Measurements from ENCODE around the gene KRTAP10-12. TPM values are rescaled to one million over a fixed set of nuclear protein-coding genes. Genes with fewer than 3 reads are reported as not detected.

KRTAP10-12 gene
- total and polyA plus RNA-seq, 3 donors from 2014 or later, result not detected

GRCh38 chr21:44670642-44671432, 26.1 kb upstream of the KRTAP10-12 start:
- intact Hi-C loops (cut with DNase I; ENCODE audit: low total_unique reads), result no loop called here
- WGBS, 2 donors, result 74 to 86% methylated on average over 2 to 3 of the region's 3 CpGs
- DNase-seq, result no peak

GRCh38 chr21:44671911-44672310, 25.1 kb upstream of the KRTAP10-12 start:
- Histone ChIP-seq H3K27ac (no peak overlapping the region), H3K4me1 (no peaks in the 10 kb centered on the region), H3K4me3 (no peak overlapping the region), H3K27me3 (no peaks in the 10 kb centered on the region), H3K9me3 (no peaks in the 10 kb centered on the region), H3K36me3 (ENCODE audit: low read depth, missing control alignments) (no peaks in the 10 kb centered on the region)
- intact Hi-C loops (cut with DNase I; ENCODE audit: low total_unique reads), result no loop called here
- 74 to 86% methylated on average over 1 of the region's 1 CpG for WGBS, 2 donors
- no peak for DNase-seq
- no peak for TF ChIP-seq CTCF (IDR thresholded peaks at IDR 0.05)
- TF ChIP-seq POLR2A (IDR thresholded peaks at IDR 0.05), result no peak

More at GRCh38 chr21:44670642-44671432, 26.1 kb upstream of the KRTAP10-12 start:
- Histone ChIP-seq H3K27me3 (no peaks in the 10 kb centered on the region), H3K4me1 (no peaks in the 10 kb centered on the region), H3K4me3 (no peak overlapping the region), H3K9me3 (no peaks in the 10 kb centered on the region), H3K27ac (no peak overlapping the region), H3K36me3 (ENCODE audit: low read depth, missing control alignments) (no peaks in the 10 kb centered on the region)
- TF ChIP-seq CTCF (IDR thresholded peaks at IDR 0.05), result no peak
- no peak for TF ChIP-seq POLR2A (IDR thresholded peaks at IDR 0.05)

GRCh38 chr21:44677881-44678280, 19.1 kb upstream of the KRTAP10-12 start:
- no peaks in the 10 kb centered on the region for H3K4me1 ChIP-seq
- no peak for TF ChIP-seq POLR2A (IDR thresholded peaks at IDR 0.05)
- no peak for TF ChIP-seq CTCF (IDR thresholded peaks at IDR 0.05)
- DNase-seq, result no peak
- intact Hi-C loops (cut with DNase I; ENCODE audit: low total_unique reads), result no loop called here
- H3K27ac ChIP-seq, result no peak overlapping the region
- H3K4me3 ChIP-seq, result no peak overlapping the region
- H3K27me3 ChIP-seq, result no peaks in the 10 kb centered on the region
- WGBS, 2 donors, result 90 to 92% methylated on average over 13 of the region's 13 CpGs
- no peaks in the 10 kb centered on the region for H3K9me3 ChIP-seq
- no peaks in the 10 kb centered on the region for H3K36me3 ChIP-seq (ENCODE audit: low read depth, missing control alignments)

GRCh38 chr21:44681152-44681551, 15.8 kb upstream of the KRTAP10-12 start:
- no peak for DNase-seq
- WGBS, 2 donors, result 62 to 77% methylated on average over 10 to 11 of the region's 11 CpGs
- H3K9me3 ChIP-seq, result no peaks in the 10 kb centered on the region
- intact Hi-C loops (cut with DNase I; ENCODE audit: low total_unique reads), result no loop called here
- no peaks in the 10 kb centered on the region for H3K4me1 ChIP-seq
- no peak for TF ChIP-seq POLR2A (IDR thresholded peaks at IDR 0.05)
- no peak for TF ChIP-seq CTCF (IDR thresholded peaks at IDR 0.05)
- no peaks in the 10 kb centered on the region for H3K27me3 ChIP-seq
- H3K27ac ChIP-seq, result no peak overlapping the region
- H3K4me3 ChIP-seq, result no peak overlapping the region
- no peaks in the 10 kb centered on the region for H3K36me3 ChIP-seq (ENCODE audit: low read depth, missing control alignments)

Measured in testis (tissue), 3 donors.